ENCODE results near the gene ITPRID1.

The ITPRID1 gene

GRCh38 chr7:31476941-31477677 lies 36.8 kb upstream of the ITPRID1 start:
- no peak for DNase-seq (ENCODE audit: low spot score)
- TF ChIP-seq CTCF (IDR thresholded peaks at IDR 0.05; ENCODE audit: borderline replicate concordance, control extremely low read depth, extremely low read depth, insufficient read depth, missing control alignments) = no peak
- in situ Hi-C loops (cut with MboI; ENCODE audit: low sequenced_read_pairs, unreplicated experiment) = no loop called here

- no peak for DNase-seq (ENCODE audit: low spot score)
- in situ Hi-C loops (cut with MboI; ENCODE audit: low sequenced_read_pairs, unreplicated experiment) = no loop called here
- TF ChIP-seq CTCF (IDR thresholded peaks at IDR 0.05; ENCODE audit: borderline replicate concordance, control extremely low read depth, extremely low read depth, insufficient read depth, missing control alignments) = no peak
Observed at GRCh38 chr7:31478018-31478417, 35.9 kb upstream of the ITPRID1 start.

GRCh38 chr7:31478721-31479120 lies 35.2 kb upstream of the ITPRID1 start:
- peak; percentile 31 for DNase-seq (ENCODE audit: low spot score)
- TF ChIP-seq CTCF (IDR thresholded peaks at IDR 0.05; ENCODE audit: borderline replicate concordance, control extremely low read depth, extremely low read depth, insufficient read depth, missing control alignments) = no peak
- in situ Hi-C loops (cut with MboI; ENCODE audit: low sequenced_read_pairs, unreplicated experiment) = no loop called here

GRCh38 chr7:31487071-31487470 lies 26.8 kb upstream of the ITPRID1 start:
- in situ Hi-C loops (cut with MboI; ENCODE audit: low sequenced_read_pairs, unreplicated experiment) = no loop called here
- no peak for DNase-seq (ENCODE audit: low spot score)
- TF ChIP-seq CTCF (IDR thresholded peaks at IDR 0.05; ENCODE audit: borderline replicate concordance, control extremely low read depth, extremely low read depth, insufficient read depth, missing control alignments) = no peak

- in situ Hi-C loops (cut with MboI; ENCODE audit: low sequenced_read_pairs, unreplicated experiment) = no loop called here
- DNase-seq (ENCODE audit: low spot score) = no peak
- TF ChIP-seq CTCF (IDR thresholded peaks at IDR 0.05; ENCODE audit: borderline replicate concordance, control extremely low read depth, extremely low read depth, insufficient read depth, missing control alignments) = no peak
Observed at GRCh38 chr7:31487476-31487875, 26.4 kb upstream of the ITPRID1 start.

GRCh38 chr7:31488562-31489203 lies 25.2 kb upstream of the ITPRID1 start:
- peak; percentile 66 for DNase-seq (ENCODE audit: low spot score)
- in situ Hi-C loops (cut with MboI; ENCODE audit: low sequenced_read_pairs, unreplicated experiment) = no loop called here
- TF ChIP-seq CTCF (IDR thresholded peaks at IDR 0.05; ENCODE audit: borderline replicate concordance, control extremely low read depth, extremely low read depth, insufficient read depth, missing control alignments) = peak; percentile 84

Data from GM13976 (cell line).